IPS-20b (cell line): ENCODE measurements around the gene RYR3.

ENCODE experiments used
- H3K27ac ChIP-seq: one replicate; pipeline ENCODE4 v1.5.1; 2013; ENCODE audit warnings: low read length
- H3K27me3 ChIP-seq: 2 replicates; pipeline ENCODE4 v1.6.1; 2013; ENCODE audit warnings: mild to moderate bottlenecking, low read length, inconsistent platforms; ENCODE audit not compliant: insufficient read depth
- H3K36me3 ChIP-seq: 2 replicates; pipeline ENCODE4 v1.6.1; 2013; ENCODE audit warnings: low read depth, mild to moderate bottlenecking, inconsistent platforms, low read length, moderate library complexity; ENCODE audit not compliant: insufficient read depth
- H3K4me1 ChIP-seq: 2 replicates; pipeline ENCODE4 v1.6.1; 2013; ENCODE audit warnings: mild to moderate bottlenecking, control low read depth, inconsistent platforms, low read length, moderate library complexity; ENCODE audit not compliant: insufficient read depth
- H3K4me3 ChIP-seq: 2 replicates; pipeline ENCODE4 v1.5.1; 2013; ENCODE audit warnings: mild to moderate bottlenecking, low read length, inconsistent platforms
- H3K9ac ChIP-seq: 2 replicates; pipeline ENCODE4 v1.6.1; 2013; ENCODE audit warnings: low read depth, mild to moderate bottlenecking, inconsistent platforms, low read length, moderate library complexity
- H3K9me3 ChIP-seq: 2 replicates; pipeline ENCODE4 v1.6.1; 2013; ENCODE audit warnings: mild to moderate bottlenecking, low read depth, low read length, inconsistent platforms; ENCODE audit not compliant: insufficient read depth

Gene RYR3

GRCh38 chr15:33526532-33526931 lies 215.8 kb downstream of the RYR3 start:
- no peak overlapping the region for H3K9ac ChIP-seq
- no peaks in the 10 kb centered on the region for H3K27me3 ChIP-seq
- no peaks in the 10 kb centered on the region for H3K9me3 ChIP-seq
- H3K4me3 ChIP-seq: no peak overlapping the region
- H3K36me3 ChIP-seq: no peaks in the 10 kb centered on the region
- no peaks in the 10 kb centered on the region; the same call in 1 of the 2 replicates for H3K4me1 ChIP-seq
- no peak overlapping the region for H3K27ac ChIP-seq

- no peaks in the 10 kb centered on the region for H3K4me1 ChIP-seq
- H3K9me3 ChIP-seq: no peaks in the 10 kb centered on the region
- no peak overlapping the region for H3K9ac ChIP-seq
- no peak overlapping the region for H3K27ac ChIP-seq
- no peak overlapping the region for H3K4me3 ChIP-seq
- no peaks in the 10 kb centered on the region for H3K36me3 ChIP-seq
- H3K27me3 ChIP-seq: no peaks in the 10 kb centered on the region
Measured at GRCh38 chr15:33533197-33533596, 222.4 kb downstream of the RYR3 start.

- no peaks in the 10 kb centered on the region for H3K36me3 ChIP-seq
- no peaks in the 10 kb centered on the region for H3K27me3 ChIP-seq
- no peak overlapping the region for H3K4me3 ChIP-seq
- H3K9ac ChIP-seq: no peak overlapping the region
- no peaks in the 10 kb centered on the region for H3K4me1 ChIP-seq
- H3K27ac ChIP-seq: no peak overlapping the region
- no peaks in the 10 kb centered on the region for H3K9me3 ChIP-seq
Measured at GRCh38 chr15:33534642-33535041, 223.9 kb downstream of the RYR3 start.

- Histone ChIP-seq H3K9ac (no peak overlapping the region), H3K4me1 (no peaks in the 10 kb centered on the region), H3K36me3 (no peaks in the 10 kb centered on the region), H3K9me3 (no peaks in the 10 kb centered on the region), H3K27ac (no peak overlapping the region), H3K27me3 (no peaks in the 10 kb centered on the region), H3K4me3 (no peak overlapping the region)
Measured at GRCh38 chr15:33535135-33535534, 224.4 kb downstream of the RYR3 start.

- no peaks in the 10 kb centered on the region for H3K27me3 ChIP-seq
- H3K9ac ChIP-seq: no peak overlapping the region
- no peak overlapping the region for H3K4me3 ChIP-seq
- no peaks in the 10 kb centered on the region for H3K36me3 ChIP-seq
- no peak overlapping the region for H3K27ac ChIP-seq
- no peaks in the 10 kb centered on the region for H3K4me1 ChIP-seq
- no peaks in the 10 kb centered on the region for H3K9me3 ChIP-seq
Measured at GRCh38 chr15:33539825-33540573, 229.2 kb downstream of the RYR3 start.

GRCh38 chr15:33543957-33544356 lies 233.2 kb downstream of the RYR3 start:
- H3K9ac ChIP-seq: no peak overlapping the region
- H3K36me3 ChIP-seq: no peaks in the 10 kb centered on the region
- no peaks in the 10 kb centered on the region for H3K4me1 ChIP-seq
- H3K9me3 ChIP-seq: no peaks in the 10 kb centered on the region
- no peak overlapping the region for H3K27ac ChIP-seq
- no peak overlapping the region for H3K4me3 ChIP-seq
- H3K27me3 ChIP-seq: no peaks in the 10 kb centered on the region

GRCh38 chr15:33545866-33546265 lies 235.1 kb downstream of the RYR3 start:
- no peak overlapping the region for H3K9ac ChIP-seq
- no peak overlapping the region for H3K27ac ChIP-seq
- H3K4me1 ChIP-seq: no peaks in the 10 kb centered on the region
- H3K36me3 ChIP-seq: no peaks in the 10 kb centered on the region
- no peaks in the 10 kb centered on the region for H3K27me3 ChIP-seq
- H3K9me3 ChIP-seq: no peaks in the 10 kb centered on the region
- H3K4me3 ChIP-seq: no peak overlapping the region

GRCh38 chr15:33547876-33548275 lies 237.1 kb downstream of the RYR3 start:
- H3K27ac ChIP-seq: no peak overlapping the region
- H3K36me3 ChIP-seq: no peaks in the 10 kb centered on the region
- H3K9ac ChIP-seq: no peak overlapping the region
- H3K4me3 ChIP-seq: no peak overlapping the region
- no peaks in the 10 kb centered on the region for H3K27me3 ChIP-seq
- H3K4me1 ChIP-seq: no peaks in the 10 kb centered on the region; the same call in 1 of the 2 replicates
- no peaks in the 10 kb centered on the region for H3K9me3 ChIP-seq

GRCh38 chr15:33551860-33552259 lies 241.1 kb downstream of the RYR3 start:
- Histone ChIP-seq H3K4me1 (no peaks in the 10 kb centered on the region; the same call in 1 of the 2 replicates), H3K27me3 (no peaks in the 10 kb centered on the region), H3K9me3 (no peaks in the 10 kb centered on the region), H3K36me3 (no peaks in the 10 kb centered on the region), H3K9ac (no peak overlapping the region), H3K27ac (no peak overlapping the region), H3K4me3 (no peak overlapping the region)

- H3K9me3 ChIP-seq: no peaks in the 10 kb centered on the region
- H3K36me3 ChIP-seq: no peaks in the 10 kb centered on the region
- no peak overlapping the region for H3K9ac ChIP-seq
- no peaks in the 10 kb centered on the region for H3K27me3 ChIP-seq
- no peaks in the 10 kb centered on the region; the same call in 1 of the 2 replicates for H3K4me1 ChIP-seq
- no peak overlapping the region for H3K4me3 ChIP-seq
- no peak overlapping the region for H3K27ac ChIP-seq
Measured at GRCh38 chr15:33553157-33553556, 242.4 kb downstream of the RYR3 start.

- H3K27me3 ChIP-seq: no peaks in the 10 kb centered on the region
Measured at GRCh38 chr15:33559207-33559890, 248.6 kb downstream of the RYR3 start.

GRCh38 chr15:33561407-33561806 lies 250.6 kb downstream of the RYR3 start:
- H3K4me3 ChIP-seq: no peak overlapping the region
- H3K27me3 ChIP-seq: no peaks in the 10 kb centered on the region

More at GRCh38 chr15:33559207-33559890, 248.6 kb downstream of the RYR3 start:
- Histone ChIP-seq H3K27ac (peak overlapping the region; percentile 22), H3K36me3 (no peaks in the 10 kb centered on the region), H3K9me3 (no peaks in the 10 kb centered on the region), H3K4me3 (peak overlapping the region; percentile 32; the same call in 1 of the 2 replicates), H3K4me1 (peaks cover 28% of the 10 kb centered on the region), H3K9ac (no peak overlapping the region)

More at GRCh38 chr15:33561407-33561806, 250.6 kb downstream of the RYR3 start:
- Histone ChIP-seq H3K27ac (no peak overlapping the region), H3K9ac (no peak overlapping the region), H3K9me3 (no peaks in the 10 kb centered on the region), H3K36me3 (no peaks in the 10 kb centered on the region), H3K4me1 (peaks cover 28% of the 10 kb centered on the region)
